Keratinocyte (primary cell): ENCODE data around the gene LHPP.

Experiments
- CTCF ChIP-seq, 3 experiments: IDR thresholded peaks in 1 of 3; conservative IDR thresholded peaks in 1 of 3; optimal IDR thresholded peaks in 1 of 3; 2 replicates in 2 of 3; 3 replicates in 1 of 3; pipeline versions ENCODE3 to v1.5.1; 2011; ENCODE audit warnings: low read length in 3 of 3, mild to moderate bottlenecking in 3 of 3, moderate library complexity in 2 of 3, control low read depth in 1 of 3, inconsistent platforms in 1 of 3; ENCODE audit not compliant: insufficient read depth in 2 of 3; ENCODE audit errors: extremely low read depth in 1 of 3
- EZH2 ChIP-seq: IDR thresholded peaks from one replicate; pipeline ENCODE4 v1.6.1; 2012; ENCODE audit warnings: inconsistent platforms, mild to moderate bottlenecking, low read length, moderate library complexity

- TF ChIP-seq CTCF (optimal IDR thresholded peaks at IDR 0.05 in 1 of 3, IDR thresholded peaks at IDR 0.05 in 1 of 3, conservative IDR thresholded peaks at IDR 0.05 in 1 of 3; ENCODE audit: extremely low read depth in 1 of 3, insufficient read depth in 2 of 3, low read length in 3 of 3): no peak
- no peak for TF ChIP-seq EZH2
Observed at GRCh38 chr10:124423813-124424212, 37.8 kb upstream of the LHPP start.
